Activated naive CD4-positive, alpha-beta T cell treated with Interleukin-2 at 50 U/mL for 16 hours (primary cell): ENCODE data around the gene IL17RD.

Experiments used
- DNase-seq: peaks from one replicate; pipeline ENCODE4 v3.0.0-alpha.2; 2020

Gene IL17RD

GRCh38 chr3:57063032-57063431, 102.1 kb downstream of the IL17RD start:
- no peak for DNase-seq

GRCh38 chr3:57062101-57062631, 103.0 kb downstream of the IL17RD start:
- DNase-seq = no peak

GRCh38 chr3:57061556-57061955, 103.6 kb downstream of the IL17RD start:
- DNase-seq = no peak

GRCh38 chr3:57060089-57060821, 104.9 kb downstream of the IL17RD start, which contains the start of gene SPATA12:
Gene SPATA12 (plus strand): TSS chr3:57060664. CDS start chr3:57073695, 13,031 bp downstream.
- no peak for DNase-seq

- no peak for DNase-seq
Measured at GRCh38 chr3:57059411-57059810, 105.7 kb downstream of the IL17RD start.

GRCh38 chr3:57057351-57057750, 107.8 kb downstream of the IL17RD start:
- no peak for DNase-seq

GRCh38 chr3:57053122-57053521, 112.0 kb downstream of the IL17RD start:
- DNase-seq = no peak

- no peak for DNase-seq
Measured at GRCh38 chr3:57052662-57053061, 112.5 kb downstream of the IL17RD start.

- DNase-seq = no peak
Measured at GRCh38 chr3:57048728-57049127, 116.4 kb downstream of the IL17RD start.

- DNase-seq = no peak
Measured at GRCh38 chr3:57048052-57048671, 117.0 kb downstream of the IL17RD start.

- DNase-seq = no peak
Measured at GRCh38 chr3:57046101-57046765, 118.9 kb downstream of the IL17RD start.

GRCh38 chr3:57043518-57043917, 121.6 kb downstream of the IL17RD start:
- DNase-seq = no peak

GRCh38 chr3:57041674-57042073, 123.5 kb downstream of the IL17RD start:
- DNase-seq = no peak
